GM19351 (cell line): ENCODE data around the gene PIP5K1B.
"Not testable (repeated sequence)": the region's sequence is repeated elsewhere in the genome, so short reads cannot be mapped to it uniquely, and the experiment has no call there.

Experiments used
- ATAC-seq: cut with Tn5 transposase; IDR thresholded peaks from one replicate; pipeline ENCODE4 v1.9.1; 2021; ENCODE audit warnings: mild to moderate bottlenecking, moderate library complexity; ENCODE audit not compliant: unreplicated experiment

Gene PIP5K1B

GRCh38 chr9:68704814-68705530 is at the start of gene PIP5K1B:
Gene PIP5K1B, plus strand, starts transcription at chr9:68705240. Its CDS starts 117,375 bp downstream, at chr9:68822615.
- peak; percentile 74 for ATAC-seq

GRCh38 chr9:68664036-68664435 is 41.0 kb upstream of the PIP5K1B start:
- ATAC-seq: no peak

GRCh38 chr9:68668127-68668526 is 36.9 kb upstream of the PIP5K1B start:
- no peak for ATAC-seq

- no peak for ATAC-seq
These were observed 35.8 kb upstream of the PIP5K1B start for GRCh38 chr9:68669218-68669617.

- peak; percentile 73 for ATAC-seq
These were observed 32.8 kb upstream of the PIP5K1B start for GRCh38 chr9:68672215-68672614.

GRCh38 chr9:68672625-68673024 is 32.4 kb upstream of the PIP5K1B start:
- no peak for ATAC-seq

GRCh38 chr9:68678430-68678829 is 26.6 kb upstream of the PIP5K1B start:
- no peak for ATAC-seq

- ATAC-seq: no peak
These were observed 21.6 kb upstream of the PIP5K1B start for GRCh38 chr9:68683433-68683832.

GRCh38 chr9:68685213-68685612 is 19.8 kb upstream of the PIP5K1B start:
- ATAC-seq: no peak

GRCh38 chr9:68685770-68686169 is 19.3 kb upstream of the PIP5K1B start:
- peak; percentile 93 for ATAC-seq

GRCh38 chr9:68690088-68690487 is 15.0 kb upstream of the PIP5K1B start:
- no peak for ATAC-seq

GRCh38 chr9:68692519-68692918 is 12.5 kb upstream of the PIP5K1B start:
- ATAC-seq: no peak

GRCh38 chr9:68694125-68694524 is 10.9 kb upstream of the PIP5K1B start:
- ATAC-seq: no peak

GRCh38 chr9:68697851-68698250 is 7.2 kb upstream of the PIP5K1B start:
- ATAC-seq: no peak

- no peak for ATAC-seq
These were observed 6.0 kb upstream of the PIP5K1B start for GRCh38 chr9:68698943-68699509.

GRCh38 chr9:68699625-68700024 is 5.4 kb upstream of the PIP5K1B start:
- not testable (repeated sequence) for ATAC-seq

GRCh38 chr9:68702493-68702892 is 2.5 kb upstream of the PIP5K1B start:
- no peak for ATAC-seq

GRCh38 chr9:68703672-68704071 is 1.4 kb upstream of the PIP5K1B start:
- no peak for ATAC-seq

GRCh38 chr9:68704498-68704813 is 584 bp upstream of the PIP5K1B start:
- no peak for ATAC-seq

- peak; percentile 14 for ATAC-seq
These were observed 707 bp downstream of the PIP5K1B start for GRCh38 chr9:68705531-68706362.

- ATAC-seq: peak; percentile 33
These were observed 1.5 kb downstream of the PIP5K1B start for GRCh38 chr9:68706363-68707201.
